HCT116 (cell line): ENCODE data around the gene GID4. TPM values are rescaled to one million over a fixed set of nuclear protein-coding genes. Genes with fewer than 3 reads are reported as not detected.

Experiments
- ATAC-seq: fragments of 200-7000 bp; cut with Tn5 transposase; 2 replicates; pipeline ENCODE4 v1.9.1; 2020; ENCODE audit warnings: mild to moderate bottlenecking, moderate library complexity
- BruUV-seq: library from RNA; stranded (reverse); fragments of 400-500 nt; replicated peaks from 2 replicates; lab custom pipeline; 2021; lab: Mats Ljungman, UMichigan
- CTCF ChIA-PET: fragments of 300-600 bp; sonication (Branson Sonifier 250); formaldehyde crosslinking; loops from one replicate; lab custom pipeline; 2021; ENCODE audit warnings: antibody characterized with exemption; lab: Charles Lee
- POLR2A ChIA-PET: fragments of 300-600, 350-600 bp; sonication (Branson Sonifier 250); formaldehyde crosslinking; loops from one replicate; lab custom pipeline; 2021; ENCODE audit warnings: antibody characterized with exemption; lab: Charles Lee
- RAD21 ChIA-PET, 2 experiments: fragments of 300-600 bp; sonication (Branson Sonifier 250); formaldehyde crosslinking; loops; one replicate each; lab custom pipeline; 2023; ENCODE audit warnings: low total read pairs in 2 of 2; ENCODE audit not compliant: uncharacterized antibody in 2 of 2, unreplicated experiment in 2 of 2, low non-redundant PET in 1 of 2; lab: Charles Lee
- DNase-seq: peaks from one replicate; pipeline ENCODE4 v3.0.0-alpha.2; 2010; ENCODE audit warnings: low read depth, low spot score
- H2AFZ ChIP-seq: fragments of 200-600 bp; shearing (Covaris generic), sonication (generic); 2 replicates; pipeline ENCODE4 v1.6.1; 2017; ENCODE audit warnings: low read depth, mixed run types, mixed read lengths, antibody characterized with exemption, low read length; ENCODE audit not compliant: poor library complexity, severe bottlenecking
- H3K27ac ChIP-seq: 2 replicates; pipeline ENCODE4 v1.5.1; 2012; ENCODE audit warnings: low read depth, low read length
- H3K27me3 ChIP-seq: fragments of 200-600 bp; sonication (generic); 2 replicates; pipeline ENCODE4 v1.6.1; 2016; ENCODE audit warnings: mixed run types, low read length, mixed read lengths; ENCODE audit not compliant: insufficient read depth
- H3K36me3 ChIP-seq, 2 experiments: fragments of 200-500 bp in 1 of 2; fragments of 200-600 bp in 1 of 2; sonication (Bioruptor generic) in 1 of 2; sonication (generic) in 1 of 2; 2 replicates each; pipeline versions ENCODE4 v1.5.1 to v1.6.1; 2014 to 2016; ENCODE audit warnings: low read length in 2 of 2, inconsistent platforms in 1 of 2, mixed read lengths in 1 of 2, mixed run types in 1 of 2; ENCODE audit not compliant: insufficient read depth in 2 of 2, control insufficient read depth in 1 of 2
- H3K4me1 ChIP-seq, 2 experiments: fragments of 200-600 bp in 1 of 2; sonication (generic) in 1 of 2; 2 replicates each; pipeline versions ENCODE4 v1.5.1 to v1.6.1; 2012 to 2017; ENCODE audit warnings: low read length in 2 of 2, inconsistent platforms in 1 of 2, mild to moderate bottlenecking in 1 of 2, mixed read lengths in 1 of 2, mixed run types in 1 of 2, moderate library complexity in 1 of 2; ENCODE audit not compliant: insufficient read depth in 2 of 2, control insufficient read depth in 1 of 2
- H3K4me2 ChIP-seq: fragments of 200-600 bp; sonication (generic); 2 replicates; pipeline ENCODE4 v1.6.1; 2017; ENCODE audit warnings: mixed run types, low read length, mixed read lengths
- H3K4me3 ChIP-seq, 2 experiments: fragments of 200-600 bp in 1 of 2; sonication (generic) in 1 of 2; replicated peaks in 1 of 2; 2 replicates each; pipeline ENCODE4 v1.5.1; 2011 to 2016; ENCODE audit warnings: low read length in 2 of 2, control low read depth in 1 of 2, low read depth in 1 of 2, mild to moderate bottlenecking in 1 of 2, mixed read lengths in 1 of 2, mixed run types in 1 of 2
- H3K79me2 ChIP-seq: fragments of 200-600 bp; sonication (generic); 2 replicates; pipeline ENCODE4 v1.6.1; 2017; ENCODE audit warnings: mild to moderate bottlenecking, mixed run types, low read length, moderate library complexity, mixed read lengths; ENCODE audit not compliant: insufficient read depth
- H3K9ac ChIP-seq: fragments of 200-600 bp; sonication (generic); 2 replicates; pipeline ENCODE4 v1.6.1; 2016; ENCODE audit warnings: low read length, mixed read lengths
- H3K9me2 ChIP-seq: fragments of 200-600 bp; sonication (generic), shearing (Covaris generic); 2 replicates; pipeline ENCODE4 v1.6.1; 2017; ENCODE audit warnings: mixed run types, mild to moderate bottlenecking, moderate library complexity; ENCODE audit not compliant: insufficient read depth
- H3K9me3 ChIP-seq, 2 experiments: fragments of 200-500 bp in 1 of 2; fragments of 200-600 bp in 1 of 2; sonication (Bioruptor generic) in 1 of 2; sonication (generic) in 1 of 2; 2 replicates each; pipeline ENCODE4 v1.6.1; 2014 to 2017; ENCODE audit warnings: low read length in 2 of 2, mixed read lengths in 2 of 2, inconsistent platforms in 1 of 2, low read depth in 1 of 2, mild to moderate bottlenecking in 1 of 2, mixed run types in 1 of 2, moderate library complexity in 1 of 2; ENCODE audit not compliant: control insufficient read depth in 1 of 2, insufficient read depth in 1 of 2
- H4K20me1 ChIP-seq: fragments of 200-600 bp; sonication (generic), shearing (Covaris generic); 2 replicates; pipeline ENCODE4 v1.6.1; 2017; ENCODE audit warnings: mixed run types, mild to moderate bottlenecking, moderate library complexity; ENCODE audit not compliant: insufficient read depth
- CBX3 ChIP-seq: IDR thresholded peaks from 2 replicates; pipeline ENCODE4 v1.6.1; 2012; ENCODE audit warnings: low read depth
- CEBPB ChIP-seq: IDR thresholded peaks from 2 replicates; pipeline ENCODE4 v1.6.1; 2012; ENCODE audit warnings: low read depth
- EGR1 ChIP-seq: IDR thresholded peaks from 2 replicates; pipeline ENCODE4 v1.6.1; 2012; ENCODE audit warnings: low read depth
- ELF1 ChIP-seq: IDR thresholded peaks from 2 replicates; pipeline ENCODE4 v1.6.1; 2012; ENCODE audit warnings: low read depth, borderline replicate concordance
- EZH2 ChIP-seq: fragments of 200-600 bp; sonication (generic); IDR thresholded peaks from 2 replicates; pipeline ENCODE4 v1.6.1; 2017; ENCODE audit warnings: antibody characterized with exemption, mixed run types
- EZH2phosphoT487 ChIP-seq: fragments of 200-600 bp; IDR thresholded peaks from 2 replicates; pipeline ENCODE4 v1.6.1; 2018; ENCODE audit warnings: antibody characterized with exemption, borderline replicate concordance
- FOSL1 ChIP-seq: IDR thresholded peaks from 2 replicates; pipeline ENCODE4 v1.6.1; 2012; ENCODE audit warnings: low read depth
- JUND ChIP-seq: IDR thresholded peaks from 2 replicates; pipeline ENCODE4 v1.6.1; 2012
- POLR2A ChIP-seq: IDR thresholded peaks from 2 replicates; pipeline ENCODE4 v1.7.0; 2011; ENCODE audit warnings: borderline replicate concordance; ENCODE audit not compliant: insufficient read depth, insufficient read length; ENCODE audit errors: extremely low read depth
- POLR2AphosphoS5 ChIP-seq: IDR thresholded peaks from 2 replicates; pipeline ENCODE4 v1.6.1; 2011; ENCODE audit warnings: mild to moderate bottlenecking, low read depth, low read length, moderate library complexity
- RAD21 ChIP-seq: IDR thresholded peaks from 2 replicates; pipeline ENCODE4 v1.6.1; 2012; ENCODE audit warnings: low read depth, mild to moderate bottlenecking
- SIN3A ChIP-seq: IDR thresholded peaks from 2 replicates; pipeline ENCODE4 v1.6.1; 2012; ENCODE audit warnings: low read depth
- SP1 ChIP-seq: IDR thresholded peaks from 2 replicates; pipeline ENCODE4 v1.6.1; 2012; ENCODE audit warnings: low read depth
- SRF ChIP-seq: IDR thresholded peaks from 2 replicates; pipeline ENCODE4 v1.6.1; 2012; ENCODE audit warnings: low read depth
- TCF7L2 ChIP-seq: IDR thresholded peaks from 2 replicates; pipeline ENCODE4 v1.7.0; 2011; ENCODE audit warnings: borderline replicate concordance, inconsistent platforms; ENCODE audit not compliant: insufficient read depth, insufficient read length; ENCODE audit errors: extremely low read depth
- ZNF274 ChIP-seq: fragments of 200-500 bp; sonication (Bioruptor generic); IDR thresholded peaks from 2 replicates; pipeline ENCODE4 v1.6.1; 2014; ENCODE audit warnings: mild to moderate bottlenecking, low read depth, low read length, inconsistent platforms
- intact Hi-C: fragments of 100-400 bp; cut with micrococcal nuclease; formaldehyde crosslinking; loops from 2 replicates; pipeline ENCODE4 v1.10.0; 2022
- total RNA-seq: library from RNA; stranded (reverse); gene quantifications from one replicate; pipeline ENCODE4 v1.2.1, GENCODE V29; 2021; ENCODE audit not compliant: unreplicated experiment
- TF ChIP-seq, protein P1 (sequence below): IDR thresholded peaks from 2 replicates; pipeline ENCODE4 v1.6.1; 2012
- TF ChIP-seq, protein P2 (sequence below): IDR thresholded peaks from 2 replicates; pipeline ENCODE4 v1.6.1; 2012
- TF ChIP-seq, protein P3 (sequence below): IDR thresholded peaks from 2 replicates; pipeline ENCODE4 v1.6.1; 2011; ENCODE audit warnings: mild to moderate bottlenecking, low read length, moderate library complexity; ENCODE audit not compliant: insufficient replicate concordance; ENCODE audit errors: extremely low read depth

The GID4 gene
- total RNA-seq, 1 experiment from 2014 or later: 10.8 TPM

DNA sequence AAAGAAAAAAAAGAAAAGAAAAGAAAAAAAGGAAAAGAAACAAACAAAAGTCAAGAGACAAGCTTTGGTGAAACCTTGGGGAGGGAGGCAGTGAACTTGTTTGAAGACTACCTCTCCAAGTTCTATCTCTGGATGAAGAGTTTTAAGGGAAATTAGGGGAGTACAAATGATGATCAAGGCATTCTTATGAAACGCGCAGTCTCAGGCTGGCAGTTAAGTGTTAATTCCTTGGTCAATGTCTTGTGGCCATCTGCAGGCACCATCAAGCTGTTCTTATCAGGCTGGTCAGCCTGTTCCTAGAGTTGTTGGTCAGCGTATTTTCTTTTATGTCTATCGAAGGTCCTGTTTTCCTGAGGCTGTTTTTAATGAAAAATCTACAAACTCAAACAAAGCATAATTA, 40.3 kb downstream of the GID4 start:
- Histone ChIP-seq H3K9me3 (no peaks in the 10 kb centered on the region), H3K27me3 (no peaks in the 10 kb centered on the region), H3K36me3 (no peaks in the 10 kb centered on the region), H3K9me2 (no peaks in the 10 kb centered on the region), H3K4me1 (no peaks in the 10 kb centered on the region), H3K4me3 (no peak overlapping the region), H4K20me1 (no peaks in the 10 kb centered on the region), H2AFZ (no peak overlapping the region), H3K9ac (no peak overlapping the region), H3K4me2 (no peak overlapping the region), H3K79me2 (no peaks in the 10 kb centered on the region), H3K27ac (no peak overlapping the region)
- intact Hi-C loops: no loop called here
- BruUV-seq: no TSS peak
- ChIA-PET CTCF (no interaction called here), RAD21 (no interaction called here), POLR2A (no interaction called here)
- no peak for ATAC-seq
- no peak for TF ChIP-seq CEBPB
- TF ChIP-seq SIN3A: no peak
- TF ChIP-seq RAD21: no peak
- TF ChIP-seq JUND: no peak
- TF ChIP-seq, protein P1, sequence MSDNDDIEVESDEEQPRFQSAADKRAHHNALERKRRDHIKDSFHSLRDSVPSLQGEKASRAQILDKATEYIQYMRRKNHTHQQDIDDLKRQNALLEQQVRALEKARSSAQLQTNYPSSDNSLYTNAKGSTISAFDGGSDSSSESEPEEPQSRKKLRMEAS: no peak
- no peak for TF ChIP-seq EZH2
- no peak for TF ChIP-seq TCF7L2
- no peak for TF ChIP-seq CBX3
- no peak for DNase-seq

DNA sequence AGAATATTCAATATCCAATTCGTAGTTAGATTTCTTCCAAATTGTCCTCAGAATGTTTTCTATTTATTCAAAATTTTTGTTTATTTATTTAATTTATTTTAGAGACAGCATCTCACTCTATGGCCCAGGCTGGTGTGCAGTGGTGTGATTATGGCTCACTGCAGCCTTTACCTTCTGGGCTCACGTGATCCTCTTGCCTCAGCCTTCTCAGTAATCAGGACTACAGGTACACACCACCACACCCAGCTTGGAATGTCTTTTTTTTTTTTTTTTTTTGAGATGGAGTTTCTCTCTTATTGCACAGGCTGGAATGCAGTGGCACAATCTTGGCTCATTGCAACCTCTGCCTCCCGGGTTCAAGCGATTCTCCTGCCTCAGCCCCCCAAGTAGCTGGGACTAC, 45.0 kb downstream of the GID4 start:
- POLR2A ChIA-PET: no interaction called here
- no peaks in the 10 kb centered on the region for H3K9me2 ChIP-seq
- CTCF ChIA-PET: no interaction called here

More for the DNA sequence above, 45.0 kb downstream of the GID4 start:
- H3K27me3 ChIP-seq: no peaks in the 10 kb centered on the region
- BruUV-seq: no TSS peak
- no peak overlapping the region for H3K4me3 ChIP-seq
- no peaks in the 10 kb centered on the region for H3K9me3 ChIP-seq
- peaks cover 15% of the 10 kb centered on the region for H3K79me2 ChIP-seq
- no peak overlapping the region for H2AFZ ChIP-seq
- no peak overlapping the region for H3K4me2 ChIP-seq
- no peak overlapping the region for H3K27ac ChIP-seq
- no peak overlapping the region for H3K9ac ChIP-seq
- no peaks in the 10 kb centered on the region for H3K36me3 ChIP-seq
- peaks cover 8 to 17% of the 10 kb centered on the region in 2 experiments; a peak in 3 of 4 replicates for H3K4me1 ChIP-seq
- H4K20me1 ChIP-seq: no peaks in the 10 kb centered on the region
- no peak for DNase-seq
- no peak for ATAC-seq
- intact Hi-C loops: no loop called here
- TF ChIP-seq TCF7L2 (no peak), EGR1 (no peak), ZNF274 (no peak), POLR2AphosphoS5 (no peak), EZH2 (no peak), ELF1 (no peak), SP1 (no peak), JUND (no peak), SRF (no peak), FOSL1 (no peak), SIN3A (no peak), CEBPB (no peak), POLR2A (no peak), EZH2phosphoT487 (no peak)
- TF ChIP-seq, protein P1: no peak
- TF ChIP-seq, protein P2, sequence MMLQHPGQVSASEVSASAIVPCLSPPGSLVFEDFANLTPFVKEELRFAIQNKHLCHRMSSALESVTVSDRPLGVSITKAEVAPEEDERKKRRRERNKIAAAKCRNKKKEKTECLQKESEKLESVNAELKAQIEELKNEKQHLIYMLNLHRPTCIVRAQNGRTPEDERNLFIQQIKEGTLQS: no peak
- TF ChIP-seq, protein P3, sequence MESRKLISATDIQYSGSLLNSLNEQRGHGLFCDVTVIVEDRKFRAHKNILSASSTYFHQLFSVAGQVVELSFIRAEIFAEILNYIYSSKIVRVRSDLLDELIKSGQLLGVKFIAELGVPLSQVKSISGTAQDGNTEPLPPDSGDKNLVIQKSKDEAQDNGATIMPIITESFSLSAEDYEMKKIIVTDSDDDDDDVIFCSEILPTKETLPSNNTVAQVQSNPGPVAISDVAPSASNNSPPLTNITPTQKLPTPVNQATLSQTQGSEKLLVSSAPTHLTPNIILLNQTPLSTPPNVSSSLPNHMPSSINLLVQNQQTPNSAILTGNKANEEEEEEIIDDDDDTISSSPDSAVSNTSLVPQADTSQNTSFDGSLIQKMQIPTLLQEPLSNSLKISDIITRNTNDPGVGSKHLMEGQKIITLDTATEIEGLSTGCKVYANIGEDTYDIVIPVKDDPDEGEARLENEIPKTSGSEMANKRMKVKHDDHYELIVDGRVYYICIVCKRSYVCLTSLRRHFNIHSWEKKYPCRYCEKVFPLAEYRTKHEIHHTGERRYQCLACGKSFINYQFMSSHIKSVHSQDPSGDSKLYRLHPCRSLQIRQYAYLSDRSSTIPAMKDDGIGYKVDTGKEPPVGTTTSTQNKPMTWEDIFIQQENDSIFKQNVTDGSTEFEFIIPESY: no peak
- TF ChIP-seq, all 23 proteins: peak for 0
- RAD21 ChIA-PET: no interaction called here
